ENCODE results near the gene TMEM80.
A peak's percentile ranks its signal among the peaks of the same experiment; 100 is the strongest.
"Not testable (repeated sequence)": the region's sequence is repeated elsewhere in the genome, so short reads cannot be mapped to it uniquely, and the experiment has no call there.

The TMEM80 gene

GRCh38 chr11:695538-696248 is at the start of gene TMEM80:
TSS of gene TMEM80 (plus strand) at chr11:695816. CDS start at chr11:695828, 12 bp downstream.
- peaks cover 8% of the 10 kb centered on the region; the same call in 1 of the 2 replicates for H3F3A ChIP-seq (ENCODE audit: low read depth)
- no peaks in the 10 kb centered on the region for H3K9me2 ChIP-seq (replicated peaks; ENCODE audit: low read depth, low read length)
- peak within 1 kb of the TSS; percentile 76 for H3K4me2 ChIP-seq (ENCODE audit: low read depth, low read length, poor library complexity, severe bottlenecking)
- H3K79me2 ChIP-seq (ENCODE audit: insufficient read depth, low read length), result peaks cover 60% of the 10 kb centered on the region
- H4K20me1 ChIP-seq (ENCODE audit: insufficient read depth, low read length, poor library complexity, severe bottlenecking), result peaks cover 19% of the 10 kb centered on the region
- no peaks in the 10 kb centered on the region for H3K36me3 ChIP-seq (ENCODE audit: insufficient read depth, low read length)
- TF ChIP-seq EZH2phosphoT487 (IDR thresholded peaks at IDR 0.05; ENCODE audit: borderline replicate concordance) (no peak), CTCF (conservative IDR thresholded peaks at IDR 0.05; ENCODE audit: low read length) (no peak)
- H3K9me3 ChIP-seq (ENCODE audit: insufficient read depth, low read depth, low read length), result no peaks in the 10 kb centered on the region
- no peaks in the 10 kb centered on the region for H3K27me3 ChIP-seq (ENCODE audit: insufficient read depth, low read length, poor library complexity, severe bottlenecking)
- peak within 1 kb of the TSS; percentile 94 for H3K4me3 ChIP-seq (ENCODE audit: low read length, poor library complexity, severe bottlenecking)
- peaks cover 56% of the 10 kb centered on the region for H3K4me1 ChIP-seq (ENCODE audit: insufficient read depth, low read length, poor library complexity, severe bottlenecking)
- H2AFZ ChIP-seq (ENCODE audit: low read length), result peak within 1 kb of the TSS; percentile 97
- H3K9ac ChIP-seq (ENCODE audit: low read depth, low read length, poor library complexity, severe bottlenecking), result peak within 1 kb of the TSS; percentile 98

- Histone ChIP-seq H4K20me1 (ENCODE audit: insufficient read depth, low read length, poor library complexity, severe bottlenecking) (no peaks in the 10 kb centered on the region), H3K4me1 (ENCODE audit: insufficient read depth, low read length, poor library complexity, severe bottlenecking) (no peaks in the 10 kb centered on the region), H3K36me3 (ENCODE audit: insufficient read depth, low read length) (peaks cover 19% of the 10 kb centered on the region; the same call in 1 of the 2 replicates), H3K4me3 (ENCODE audit: low read length, poor library complexity, severe bottlenecking) (no peak overlapping the region), H2AFZ (ENCODE audit: low read length) (no peak overlapping the region), H3K79me2 (ENCODE audit: insufficient read depth, low read length) (no peaks in the 10 kb centered on the region), H3F3A (ENCODE audit: low read depth) (no peaks in the 10 kb centered on the region), H3K9me3 (ENCODE audit: insufficient read depth, low read depth, low read length) (no peaks in the 10 kb centered on the region), H3K4me2 (ENCODE audit: low read depth, low read length, poor library complexity, severe bottlenecking) (no peak overlapping the region), H3K9ac (ENCODE audit: low read depth, low read length, poor library complexity, severe bottlenecking) (no peak overlapping the region), H3K9me2 (replicated peaks; ENCODE audit: low read depth, low read length) (no peaks in the 10 kb centered on the region), H3K27me3 (ENCODE audit: insufficient read depth, low read length, poor library complexity, severe bottlenecking) (no peaks in the 10 kb centered on the region)
- TF ChIP-seq EZH2phosphoT487 (IDR thresholded peaks at IDR 0.05; ENCODE audit: borderline replicate concordance) (no peak), CTCF (conservative IDR thresholded peaks at IDR 0.05; ENCODE audit: low read length) (no peak)
These were observed 49.4 kb upstream of the TMEM80 start for GRCh38 chr11:646214-646613.

- not testable (repeated sequence) for H3K4me2 ChIP-seq (ENCODE audit: low read depth, low read length, poor library complexity, severe bottlenecking); H3K9ac ChIP-seq (ENCODE audit: low read depth, low read length, poor library complexity, severe bottlenecking); H3K4me3 ChIP-seq (ENCODE audit: low read length, poor library complexity, severe bottlenecking); H3K4me1 ChIP-seq (ENCODE audit: insufficient read depth, low read length, poor library complexity, severe bottlenecking); H4K20me1 ChIP-seq (ENCODE audit: insufficient read depth, low read length, poor library complexity, severe bottlenecking); H3K9me2 ChIP-seq (replicated peaks; ENCODE audit: low read depth, low read length); H2AFZ ChIP-seq (ENCODE audit: low read length); H3K9me3 ChIP-seq (ENCODE audit: insufficient read depth, low read depth, low read length); H3F3A ChIP-seq (ENCODE audit: low read depth); H3K27me3 ChIP-seq (ENCODE audit: insufficient read depth, low read length, poor library complexity, severe bottlenecking); H3K79me2 ChIP-seq (ENCODE audit: insufficient read depth, low read length)
- H3K36me3 ChIP-seq (ENCODE audit: insufficient read depth, low read length), result peaks cover 29% of the 10 kb centered on the region; the same call in 1 of the 2 replicates
These were observed 47.9 kb upstream of the TMEM80 start for GRCh38 chr11:647672-648158.

GRCh38 chr11:650482-650881 is 45.1 kb upstream of the TMEM80 start:
- no peak for TF ChIP-seq EZH2phosphoT487 (IDR thresholded peaks at IDR 0.05; ENCODE audit: borderline replicate concordance)
- no peak for TF ChIP-seq CTCF (conservative IDR thresholded peaks at IDR 0.05; ENCODE audit: low read length)
- H3F3A ChIP-seq (ENCODE audit: low read depth), result no peaks in the 10 kb centered on the region
- H3K4me2 ChIP-seq (ENCODE audit: low read depth, low read length, poor library complexity, severe bottlenecking), result no peak overlapping the region
- no peaks in the 10 kb centered on the region for H3K9me2 ChIP-seq (replicated peaks; ENCODE audit: low read depth, low read length)
- H3K27me3 ChIP-seq (ENCODE audit: insufficient read depth, low read length, poor library complexity, severe bottlenecking), result no peaks in the 10 kb centered on the region
- H3K4me1 ChIP-seq (ENCODE audit: insufficient read depth, low read length, poor library complexity, severe bottlenecking), result no peaks in the 10 kb centered on the region
- peaks cover 31% of the 10 kb centered on the region; the same call in 1 of the 2 replicates for H3K36me3 ChIP-seq (ENCODE audit: insufficient read depth, low read length)
- no peak overlapping the region for H3K9ac ChIP-seq (ENCODE audit: low read depth, low read length, poor library complexity, severe bottlenecking)
- no peaks in the 10 kb centered on the region for H3K79me2 ChIP-seq (ENCODE audit: insufficient read depth, low read length)
- H4K20me1 ChIP-seq (ENCODE audit: insufficient read depth, low read length, poor library complexity, severe bottlenecking), result no peaks in the 10 kb centered on the region
- no peak overlapping the region for H3K4me3 ChIP-seq (ENCODE audit: low read length, poor library complexity, severe bottlenecking)
- no peaks in the 10 kb centered on the region for H3K9me3 ChIP-seq (ENCODE audit: insufficient read depth, low read depth, low read length)
- no peak overlapping the region for H2AFZ ChIP-seq (ENCODE audit: low read length)

- not testable (repeated sequence) for H3K4me3 ChIP-seq (ENCODE audit: low read length, poor library complexity, severe bottlenecking); H3K9ac ChIP-seq (ENCODE audit: low read depth, low read length, poor library complexity, severe bottlenecking); H3K79me2 ChIP-seq (ENCODE audit: insufficient read depth, low read length); H3K9me2 ChIP-seq (replicated peaks; ENCODE audit: low read depth, low read length); H3K27me3 ChIP-seq (ENCODE audit: insufficient read depth, low read length, poor library complexity, severe bottlenecking); H3K4me2 ChIP-seq (ENCODE audit: low read depth, low read length, poor library complexity, severe bottlenecking); H3K9me3 ChIP-seq (ENCODE audit: insufficient read depth, low read depth, low read length); H4K20me1 ChIP-seq (ENCODE audit: insufficient read depth, low read length, poor library complexity, severe bottlenecking); H3K4me1 ChIP-seq (ENCODE audit: insufficient read depth, low read length, poor library complexity, severe bottlenecking); H3F3A ChIP-seq (ENCODE audit: low read depth); H2AFZ ChIP-seq (ENCODE audit: low read length)
- peaks cover 43% of the 10 kb centered on the region; the same call in 1 of the 2 replicates for H3K36me3 ChIP-seq (ENCODE audit: insufficient read depth, low read length)
These were observed 42.5 kb upstream of the TMEM80 start for GRCh38 chr11:653136-653535.
